B cell (primary cell): Measurements from ENCODE around the gene SZT2. TPM values are rescaled to one million over a fixed set of nuclear protein-coding genes. Genes with fewer than 3 reads are reported as not detected.

Experiments
- ATAC-seq: fragments of 200-7000 bp; cut with Tn5 transposase; one replicate; pipeline ENCODE4 v1.10.0; 2021; ENCODE audit warnings: low read depth, mild to moderate bottlenecking, moderate number of reproducible peaks, moderate library complexity
- CTCF ChIA-PET: fragments of 350-600 bp; sonication (Branson Sonifier 250); formaldehyde crosslinking; loops from one replicate; lab custom pipeline; 2021; ENCODE audit warnings: antibody characterized with exemption, inconsistent platforms; lab: Charles Lee
- POLR2A ChIA-PET: fragments of 350-600 bp; sonication (Branson Sonifier 250); formaldehyde crosslinking; loops from one replicate; lab custom pipeline; 2021; ENCODE audit warnings: antibody characterized with exemption; lab: Charles Lee
- DNase-seq: peaks from one replicate; pipeline ENCODE4 v3.0.0; 2013
- H2AFZ ChIP-seq: 2 replicates; pipeline ENCODE4 v1.6.1; 2012; ENCODE audit warnings: mild to moderate bottlenecking, low read depth, low read length; ENCODE audit not compliant: insufficient read depth, poor library complexity, severe bottlenecking
- H3K27ac ChIP-seq, 2 donors: 1 replicate in 1 of 2; 2 replicates in 1 of 2; pipeline ENCODE4 v1.5.1; 2012 to 2013; ENCODE audit warnings: low read length in 2 of 2, mild to moderate bottlenecking in 2 of 2, moderate library complexity in 1 of 2
- H3K27me3 ChIP-seq, 4 experiments: fragments of 200-600 bp in 1 of 4; sonication (generic) in 1 of 4; replicated peaks in 1 of 4; 1 replicate in 2 of 4; 2 replicates in 2 of 4; pipeline versions ENCODE4 v1.6.1 to v1.7.0; 2013 to 2016; ENCODE audit warnings: low read length in 3 of 4, mild to moderate bottlenecking in 2 of 4, mixed read lengths in 1 of 4, moderate library complexity in 1 of 4; ENCODE audit not compliant: insufficient read depth in 4 of 4, control insufficient read depth in 3 of 4; ENCODE audit errors: control extremely low read depth in 1 of 4
- H3K36me3 ChIP-seq, 2 experiments: replicated peaks in 1 of 2; 1 replicate in 1 of 2; 2 replicates in 1 of 2; pipeline versions ENCODE4 v1.6.1 to v1.7.1; 2013; ENCODE audit warnings: low read length in 1 of 2; ENCODE audit not compliant: insufficient read depth in 2 of 2, control insufficient read depth in 1 of 2; ENCODE audit errors: control extremely low read depth in 1 of 2, extremely low read depth in 1 of 2
- H3K4me1 ChIP-seq, 2 donors: fragments of 200-600 bp in 1 of 2; sonication (generic) in 1 of 2; 1 replicate in 1 of 2; 2 replicates in 1 of 2; pipeline versions ENCODE4 v1.5.1 to v1.6.1; 2013 to 2017; ENCODE audit warnings: low read length in 2 of 2; ENCODE audit not compliant: control insufficient read depth in 2 of 2, insufficient read depth in 2 of 2
- H3K4me2 ChIP-seq: replicated peaks from 2 replicates; pipeline ENCODE3; 2012; ENCODE audit warnings: mild to moderate bottlenecking, low read depth, low read length; ENCODE audit not compliant: poor library complexity, severe bottlenecking
- H3K4me3 ChIP-seq, 5 experiments: fragments of 200-600 bp in 1 of 5; sonication (generic) in 1 of 5; 1 replicate in 3 of 5; 2 replicates in 2 of 5; pipeline versions ENCODE4 v1.5.1 to v1.7.0; 2011 to 2016; ENCODE audit warnings: low read length in 4 of 5, mild to moderate bottlenecking in 4 of 5, low read depth in 2 of 5, control low read depth in 1 of 5, moderate library complexity in 1 of 5; ENCODE audit not compliant: insufficient read depth in 1 of 5; ENCODE audit errors: control extremely low read depth in 1 of 5, extremely low read depth in 1 of 5
- H3K79me2 ChIP-seq: fragments of 200-600 bp; sonication (generic); one replicate; pipeline ENCODE4 v1.6.0; 2016; ENCODE audit warnings: low read length; ENCODE audit not compliant: control insufficient read depth, insufficient read depth
- H3K9ac ChIP-seq: fragments of 200-600 bp; sonication (generic); 2 replicates; pipeline ENCODE4 v1.6.1; 2017; ENCODE audit warnings: mild to moderate bottlenecking, low read length, moderate library complexity
- H3K9me3 ChIP-seq, 3 donors: one replicate each; pipeline versions ENCODE4 v1.6.1 to v1.7.1; 2013; ENCODE audit warnings: low read length in 2 of 3; ENCODE audit not compliant: control insufficient read depth in 2 of 3, insufficient read depth in 1 of 3; ENCODE audit errors: control extremely low read depth in 1 of 3
- H4K20me1 ChIP-seq: 2 replicates; pipeline ENCODE4 v1.6.0; 2012; ENCODE audit warnings: mild to moderate bottlenecking, low read length; ENCODE audit not compliant: insufficient read depth, control insufficient read depth, poor library complexity, severe bottlenecking
- H3K27ac Mint-ChIP-seq: one replicate; pipeline ENCODE4 v1.8.0; 2021; ENCODE audit warnings: mixed read lengths
- H3K27me3 Mint-ChIP-seq: one replicate; pipeline ENCODE4 v1.8.0; 2021; ENCODE audit warnings: mixed read lengths
- H3K4me1 Mint-ChIP-seq: one replicate; pipeline ENCODE4 v1.8.0; 2021; ENCODE audit warnings: mixed read lengths
- H3K4me3 Mint-ChIP-seq: one replicate; pipeline ENCODE4 v1.8.0; 2021; ENCODE audit warnings: mixed read lengths
- H3K9me3 Mint-ChIP-seq: one replicate; pipeline ENCODE4 v1.8.0; 2022; ENCODE audit warnings: mixed read lengths; ENCODE audit not compliant: insufficient read depth
- EZH2 ChIP-seq: IDR thresholded peaks from 2 replicates; pipeline ENCODE4 v1.6.1; 2012; ENCODE audit warnings: borderline replicate concordance, low read depth, mild to moderate bottlenecking, moderate library complexity, low read length; ENCODE audit not compliant: insufficient read depth, poor library complexity, severe bottlenecking
- WGBS: methylation state at CpG from one replicate; pipeline ENCODE4 v1.1.5; 2013; ENCODE audit warnings: missing lambda C conversion rate; ENCODE audit not compliant: insufficient coverage; 5-methylcytosine and 5-hydroxymethylcytosine counted together
- intact Hi-C: fragments of 100-400 bp; cut with micrococcal nuclease; formaldehyde crosslinking; loops from one replicate; pipeline ENCODE4 v1.10.0; 2022
- polyA plus RNA-seq: library from polyadenylated mRNA; depleted of rRNA; stranded (reverse); fragments of >200 nt; gene quantifications from 2 replicates; pipeline ENCODE4 v1.2.3, GENCODE V29; 2012
- total RNA-seq, 2 donors: library from RNA; stranded (reverse); fragments of 120-200 nt in 1 of 2; gene quantifications; 1 replicate in 1 of 2; 2 replicates in 1 of 2; pipeline versions ENCODE4 v1.2.3 to v1.2.4, GENCODE V29; 2013 to 2022
- TF ChIP-seq, protein P1 (sequence below): fragments of 200-600 bp; IDR thresholded peaks from one replicate; pipeline ENCODE4 v1.8.0; 2022; ENCODE audit warnings: antibody characterized with exemption, mild to moderate bottlenecking

SZT2 gene
- total and polyA plus RNA-seq, 2 donors (not counting 1 experiment from before 2014, with no cell fraction given), result 41.4 to 197 TPM

GRCh38 chr1:43348809-43349593 lies 40.7 kb upstream of the SZT2 start:
- H3K9ac ChIP-seq, result peak overlapping the region; percentile 47
- H4K20me1 ChIP-seq, result no peaks in the 10 kb centered on the region
- intact Hi-C loops, result loop anchor here (1.0 kb wide), 2 partner anchors 9 to 19 kb away; partner anchors contain the start of genes CDC20 and ELOVL1
- H3K4me3 ChIP-seq, result peak overlapping the region in 4 of 5 experiments; percentile 34 to 64 (median 46)
- POLR2A ChIA-PET, result interaction anchor here (0.6 to 2.0 kb wide), 2 partner anchors 10 to 27 kb away, joined by 5 to 6 read pairs; partner anchors contain the start of gene CDC20
- no peaks in the 10 kb centered on the region for H3K9me3 ChIP-seq
- ATAC-seq (peak; percentile 84), DNase-seq (peak; percentile 78)
- H3K4me1 Mint-ChIP-seq, result peaks cover 13% of the 10 kb centered on the region
- H3K79me2 ChIP-seq, result no peaks in the 10 kb centered on the region
- WGBS, result 62% methylated on average over 69 of the region's 72 CpGs
- H2AFZ ChIP-seq, result peak overlapping the region; percentile 59
- H3K27ac ChIP-seq, result peak overlapping the region; percentile 80 to 87
- peak overlapping the region; percentile 97 for H3K27ac Mint-ChIP-seq
- H3K27me3 ChIP-seq, result no peaks in the 10 kb centered on the region
- H3K4me2 ChIP-seq, result peak overlapping the region; percentile 67
- peak overlapping the region; percentile 89 for H3K4me3 Mint-ChIP-seq
- H3K27me3 Mint-ChIP-seq, result no peaks in the 10 kb centered on the region
- H3K36me3 ChIP-seq, result no peaks in the 10 kb centered on the region
- CTCF ChIA-PET, result interaction anchor here (0.9 kb wide), 1 partner anchor 110 kb away, joined by 3 read pairs; no protein-coding TSS in a partner anchor
- peaks cover 4 to 5% of the 10 kb centered on the region in 2 donors for H3K4me1 ChIP-seq
- TF ChIP-seq EZH2, result no peak
- TF ChIP-seq, protein P1, sequence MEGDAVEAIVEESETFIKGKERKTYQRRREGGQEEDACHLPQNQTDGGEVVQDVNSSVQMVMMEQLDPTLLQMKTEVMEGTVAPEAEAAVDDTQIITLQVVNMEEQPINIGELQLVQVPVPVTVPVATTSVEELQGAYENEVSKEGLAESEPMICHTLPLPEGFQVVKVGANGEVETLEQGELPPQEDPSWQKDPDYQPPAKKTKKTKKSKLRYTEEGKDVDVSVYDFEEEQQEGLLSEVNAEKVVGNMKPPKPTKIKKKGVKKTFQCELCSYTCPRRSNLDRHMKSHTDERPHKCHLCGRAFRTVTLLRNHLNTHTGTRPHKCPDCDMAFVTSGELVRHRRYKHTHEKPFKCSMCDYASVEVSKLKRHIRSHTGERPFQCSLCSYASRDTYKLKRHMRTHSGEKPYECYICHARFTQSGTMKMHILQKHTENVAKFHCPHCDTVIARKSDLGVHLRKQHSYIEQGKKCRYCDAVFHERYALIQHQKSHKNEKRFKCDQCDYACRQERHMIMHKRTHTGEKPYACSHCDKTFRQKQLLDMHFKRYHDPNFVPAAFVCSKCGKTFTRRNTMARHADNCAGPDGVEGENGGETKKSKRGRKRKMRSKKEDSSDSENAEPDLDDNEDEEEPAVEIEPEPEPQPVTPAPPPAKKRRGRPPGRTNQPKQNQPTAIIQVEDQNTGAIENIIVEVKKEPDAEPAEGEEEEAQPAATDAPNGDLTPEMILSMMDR, result no peak
- H3K9me3 Mint-ChIP-seq, result no peaks in the 10 kb centered on the region
